ENCODE measurements around the gene PTPRU.

Gene PTPRU

GRCh38 chr1:29256979-29257804 is 20.9 kb downstream of the PTPRU start:
- TF ChIP-seq TAF1 (IDR thresholded peaks at IDR 0.05; ENCODE audit: borderline replicate concordance, insufficient read depth, low read length) (no peak), FOXP2 (optimal IDR thresholded peaks at IDR 0.05; ENCODE audit: borderline replicate concordance, extremely low read depth, extremely low read length, insufficient read depth) (no peak), POLR2AphosphoS5 (IDR thresholded peaks at IDR 0.05; ENCODE audit: low read depth, low read length) (no peak), SIN3A (IDR thresholded peaks at IDR 0.05; ENCODE audit: borderline replicate concordance, insufficient read depth, low read length) (no peak)
- TF ChIP-seq, protein P1, sequence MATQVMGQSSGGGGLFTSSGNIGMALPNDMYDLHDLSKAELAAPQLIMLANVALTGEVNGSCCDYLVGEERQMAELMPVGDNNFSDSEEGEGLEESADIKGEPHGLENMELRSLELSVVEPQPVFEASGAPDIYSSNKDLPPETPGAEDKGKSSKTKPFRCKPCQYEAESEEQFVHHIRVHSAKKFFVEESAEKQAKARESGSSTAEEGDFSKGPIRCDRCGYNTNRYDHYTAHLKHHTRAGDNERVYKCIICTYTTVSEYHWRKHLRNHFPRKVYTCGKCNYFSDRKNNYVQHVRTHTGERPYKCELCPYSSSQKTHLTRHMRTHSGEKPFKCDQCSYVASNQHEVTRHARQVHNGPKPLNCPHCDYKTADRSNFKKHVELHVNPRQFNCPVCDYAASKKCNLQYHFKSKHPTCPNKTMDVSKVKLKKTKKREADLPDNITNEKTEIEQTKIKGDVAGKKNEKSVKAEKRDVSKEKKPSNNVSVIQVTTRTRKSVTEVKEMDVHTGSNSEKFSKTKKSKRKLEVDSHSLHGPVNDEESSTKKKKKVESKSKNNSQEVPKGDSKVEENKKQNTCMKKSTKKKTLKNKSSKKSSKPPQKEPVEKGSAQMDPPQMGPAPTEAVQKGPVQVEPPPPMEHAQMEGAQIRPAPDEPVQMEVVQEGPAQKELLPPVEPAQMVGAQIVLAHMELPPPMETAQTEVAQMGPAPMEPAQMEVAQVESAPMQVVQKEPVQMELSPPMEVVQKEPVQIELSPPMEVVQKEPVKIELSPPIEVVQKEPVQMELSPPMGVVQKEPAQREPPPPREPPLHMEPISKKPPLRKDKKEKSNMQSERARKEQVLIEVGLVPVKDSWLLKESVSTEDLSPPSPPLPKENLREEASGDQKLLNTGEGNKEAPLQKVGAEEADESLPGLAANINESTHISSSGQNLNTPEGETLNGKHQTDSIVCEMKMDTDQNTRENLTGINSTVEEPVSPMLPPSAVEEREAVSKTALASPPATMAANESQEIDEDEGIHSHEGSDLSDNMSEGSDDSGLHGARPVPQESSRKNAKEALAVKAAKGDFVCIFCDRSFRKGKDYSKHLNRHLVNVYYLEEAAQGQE (IDR thresholded peaks at IDR 0.05; ENCODE audit: insufficient read depth in 1 of 2, low read depth in 2 of 2, low read length in 2 of 2), result no peak

GRCh38 chr1:29258189-29258975 is 22.1 kb downstream of the PTPRU start:
- TF ChIP-seq POLR2AphosphoS5 (IDR thresholded peaks at IDR 0.05; ENCODE audit: low read depth, low read length), result no peak
- no peak for TF ChIP-seq FOXP2 (optimal IDR thresholded peaks at IDR 0.05; ENCODE audit: borderline replicate concordance, extremely low read depth, extremely low read length, insufficient read depth)
- no peak for TF ChIP-seq TAF1 (IDR thresholded peaks at IDR 0.05; ENCODE audit: borderline replicate concordance, insufficient read depth, low read length)
- no peak for TF ChIP-seq SIN3A (IDR thresholded peaks at IDR 0.05; ENCODE audit: borderline replicate concordance, insufficient read depth, low read length)
- TF ChIP-seq, protein P1 (IDR thresholded peaks at IDR 0.05; ENCODE audit: insufficient read depth in 1 of 2, low read depth in 2 of 2, low read length in 2 of 2), result no peak

DNA sequence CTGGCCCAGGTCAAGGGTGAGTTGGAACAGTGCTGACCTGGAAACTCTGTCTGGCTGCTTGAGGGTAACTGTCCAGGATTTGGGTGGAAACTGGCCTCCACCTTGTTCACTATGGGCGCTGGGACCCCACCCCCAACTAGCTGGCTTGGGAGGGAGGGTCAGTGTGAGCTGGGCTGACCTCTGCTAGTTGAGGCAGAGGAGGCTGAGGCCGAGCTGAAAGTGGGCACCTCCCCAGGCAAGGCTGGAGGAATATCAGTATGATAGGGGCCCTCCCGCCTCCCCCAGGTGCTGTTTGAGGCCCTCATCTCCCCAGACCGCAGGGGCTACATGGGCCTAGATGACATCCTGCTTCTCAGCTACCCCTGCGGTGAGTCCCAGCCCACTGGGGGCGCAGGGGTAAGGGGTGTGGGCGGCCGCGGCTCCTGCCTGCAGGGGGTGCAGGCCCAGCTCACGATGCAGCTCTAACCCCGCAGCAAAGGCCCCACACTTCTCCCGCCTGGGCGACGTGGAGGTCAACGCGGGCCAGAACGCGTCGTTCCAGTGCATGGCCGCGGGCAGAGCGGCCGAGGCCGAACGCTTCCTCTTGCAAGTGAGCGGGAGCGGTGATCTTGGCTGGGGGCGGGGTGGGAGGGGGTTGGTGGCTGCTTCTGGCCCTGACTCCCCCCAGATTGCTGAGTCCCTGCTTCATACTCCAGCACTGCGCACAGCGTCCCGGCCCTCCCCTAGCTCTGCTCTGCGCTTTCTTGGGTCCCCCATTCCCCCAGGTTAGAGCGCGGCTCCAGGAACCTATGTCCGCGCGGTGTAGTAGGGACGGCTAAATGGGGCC is 22.9 kb downstream of the PTPRU start:
- TF ChIP-seq, protein P1 (IDR thresholded peaks at IDR 0.05; ENCODE audit: insufficient read depth in 1 of 2, low read depth in 2 of 2, low read length in 2 of 2), result no peak
- TF ChIP-seq POLR2AphosphoS5 (IDR thresholded peaks at IDR 0.05; ENCODE audit: low read depth, low read length), result no peak
- TF ChIP-seq SIN3A (IDR thresholded peaks at IDR 0.05; ENCODE audit: borderline replicate concordance, insufficient read depth, low read length), result no peak
- TF ChIP-seq FOXP2 (optimal IDR thresholded peaks at IDR 0.05; ENCODE audit: borderline replicate concordance, extremely low read depth, extremely low read length, insufficient read depth), result no peak

DNA sequence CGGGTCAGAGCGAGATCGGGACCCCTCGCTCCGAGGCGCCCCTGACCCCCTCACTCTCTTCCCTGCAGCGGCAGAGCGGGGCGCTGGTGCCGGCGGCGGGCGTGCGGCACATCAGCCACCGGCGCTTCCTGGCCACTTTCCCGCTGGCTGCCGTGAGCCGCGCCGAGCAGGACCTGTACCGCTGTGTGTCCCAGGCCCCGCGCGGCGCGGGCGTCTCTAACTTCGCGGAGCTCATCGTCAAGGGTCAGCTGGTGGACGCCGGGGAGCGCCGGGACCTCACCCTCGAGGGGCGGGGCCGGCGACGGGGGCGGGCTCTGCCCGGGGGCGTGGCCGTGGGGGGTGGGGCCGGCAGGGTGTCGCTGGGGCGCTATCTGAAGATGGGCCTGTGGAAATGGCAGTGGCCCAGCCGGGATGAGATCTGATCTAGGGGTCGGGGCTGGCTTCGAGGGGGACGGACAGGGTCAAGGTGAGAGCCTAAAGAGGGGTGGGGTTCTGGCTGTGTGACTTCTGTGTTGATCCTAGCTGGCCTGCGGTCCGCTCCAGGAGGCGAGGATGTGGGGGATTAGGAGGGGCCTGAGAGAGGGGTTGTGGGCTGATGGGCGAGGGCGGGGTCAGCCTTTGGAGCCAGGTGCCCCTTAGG is 23.6 kb downstream of the PTPRU start:
- no peak for TF ChIP-seq POLR2AphosphoS5 (IDR thresholded peaks at IDR 0.05; ENCODE audit: low read depth, low read length)
- TF ChIP-seq SIN3A (IDR thresholded peaks at IDR 0.05; ENCODE audit: borderline replicate concordance, insufficient read depth, low read length), result no peak
- TF ChIP-seq, protein P1 (IDR thresholded peaks at IDR 0.05; ENCODE audit: insufficient read depth in 1 of 2, low read depth in 2 of 2, low read length in 2 of 2), result no peak
- TF ChIP-seq FOXP2 (optimal IDR thresholded peaks at IDR 0.05; ENCODE audit: borderline replicate concordance, extremely low read depth, extremely low read length, insufficient read depth), result no peak
- TF ChIP-seq TAF1 (IDR thresholded peaks at IDR 0.05; ENCODE audit: borderline replicate concordance, insufficient read depth, low read length), result no peak
